ENCODE data around the gene DCBLD1. TPM values are rescaled to one million over a fixed set of nuclear protein-coding genes. Genes with fewer than 3 reads are reported as not detected.
A peak's percentile ranks its signal among the peaks of the same experiment; 100 is the strongest.
"Not testable (repeated sequence)": the region's sequence is repeated elsewhere in the genome, so short reads cannot be mapped to it uniquely, and the experiment has no call there.

Gene DCBLD1
- polyA plus RNA-seq (2013) = 29.5 and 31.4 TPM in 2 replicates

- Histone ChIP-seq H2BK5ac (ENCODE audit: low read depth, low read length, poor library complexity) (peak within 1 kb of the TSS; percentile 98), H3K23ac (ENCODE audit: low read length) (no peak within 1 kb of the TSS), H4K12ac (ENCODE audit: low read depth, low read length) (peak within 1 kb of the TSS; percentile 93), H3K4me1 (ENCODE audit: control insufficient read depth in 1 of 2, insufficient read depth in 2 of 2, low read length in 2 of 2) (peaks cover 3 to 14% of the 10 kb centered on the region in 2 experiments), H4K8ac (ENCODE audit: low read depth, low read length) (peak within 1 kb of the TSS; percentile 89), H3K18ac (ENCODE audit: low read length) (peak within 1 kb of the TSS; percentile 86), H2AK5ac (ENCODE audit: low read length) (peak within 1 kb of the TSS; percentile 80), H2BK12ac (ENCODE audit: low read length) (peak within 1 kb of the TSS; percentile 85), H4K91ac (ENCODE audit: low read depth, low read length) (peak within 1 kb of the TSS; percentile 98), H3K4me3 (ENCODE audit: low read depth, low read length) (peak within 1 kb of the TSS; percentile 71), H3K14ac (ENCODE audit: low read length) (peak within 1 kb of the TSS; percentile 91), H2BK120ac (ENCODE audit: insufficient read depth, low read length, poor library complexity) (peak within 1 kb of the TSS; percentile 94), H3K4ac (ENCODE audit: low read depth, low read length) (peak within 1 kb of the TSS; percentile 77), H3K79me1 (ENCODE audit: low read length) (peaks cover 24% of the 10 kb centered on the region), H3K36me3 (ENCODE audit: control insufficient read depth in 1 of 2, insufficient read depth in 2 of 2, low read length in 2 of 2) (peaks cover 4 to 9% of the 10 kb centered on the region in 2 experiments), H3K4me2 (ENCODE audit: low read length) (peak within 1 kb of the TSS; percentile 94), H3K9ac (ENCODE audit: low read length) (peak within 1 kb of the TSS; percentile 84), H3K79me2 (ENCODE audit: control insufficient read depth, insufficient read depth, low read length, poor library complexity) (peaks cover 4% of the 10 kb centered on the region), H3K27ac (ENCODE audit: low read depth, low read length) (peak within 1 kb of the TSS; percentile 90), H2AFZ (ENCODE audit: insufficient read depth, low read length, poor library complexity) (peak within 1 kb of the TSS; percentile 85), H3K27me3 (ENCODE audit: insufficient read depth, low read length) (no peaks in the 10 kb centered on the region), H3K9me3 (ENCODE audit: insufficient read depth, low read depth, low read length) (peaks cover 2% of the 10 kb centered on the region)
- peak; percentile 86 to 90 for DNase-seq
- WGBS (ENCODE audit: extremely low coverage, insufficient coverage, insufficient read length) = no CpG with 5 or more reads among the region's 96 CpGs
Measured at GRCh38 chr6:117482240-117483003, at the start of gene DCBLD1. TSS of gene DCBLD1 (plus strand) at chr6:117482674. CDS start at chr6:117482782, 108 bp downstream.

DNA sequence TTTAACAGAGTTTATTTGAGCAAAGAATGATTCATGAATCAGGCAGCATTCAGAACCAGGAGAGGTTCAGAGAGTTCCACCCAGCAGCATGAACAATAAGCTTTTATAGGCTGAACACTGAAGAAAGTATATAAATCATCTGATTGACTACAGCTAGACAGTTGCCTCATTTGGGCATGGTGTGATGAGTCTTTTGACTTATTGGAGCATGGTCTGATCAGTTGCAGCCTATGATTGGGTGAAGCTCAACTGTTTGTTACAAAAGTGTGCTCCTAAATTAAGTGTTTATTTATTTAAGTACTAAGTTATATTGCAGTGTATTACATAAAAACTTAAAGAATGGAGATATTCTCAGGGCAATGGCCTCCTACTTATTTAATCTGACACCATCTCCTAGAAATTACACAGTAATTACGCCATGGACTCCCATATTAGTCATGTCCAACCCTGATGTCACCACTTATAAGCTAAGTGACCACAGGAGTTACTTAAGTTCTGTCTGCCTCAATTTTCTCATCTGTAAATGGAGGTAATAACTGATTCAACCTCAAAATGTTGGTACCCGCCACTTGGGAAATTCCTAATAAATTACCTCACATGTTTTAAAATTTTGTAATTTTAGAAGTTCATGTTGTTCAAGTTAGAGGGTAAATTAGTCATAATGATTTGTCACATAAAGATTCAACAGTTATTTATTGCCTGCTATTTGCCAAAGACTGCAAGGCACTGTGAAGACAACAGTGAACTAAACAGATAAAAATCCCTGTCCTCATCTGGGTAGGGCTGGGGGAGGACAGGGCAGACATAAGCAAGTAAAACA, 41.6 kb upstream of the DCBLD1 start:
- Histone ChIP-seq H3K79me1 (ENCODE audit: low read length) (no peaks in the 10 kb centered on the region), H3K14ac (ENCODE audit: low read length) (no peak overlapping the region), H4K8ac (ENCODE audit: low read depth, low read length) (no peak overlapping the region), H2BK5ac (ENCODE audit: low read depth, low read length, poor library complexity) (no peak overlapping the region), H3K27ac (ENCODE audit: low read depth, low read length) (no peak overlapping the region), H3K9me3 (ENCODE audit: insufficient read depth, low read depth, low read length) (peaks cover 2% of the 10 kb centered on the region), H2BK120ac (ENCODE audit: insufficient read depth, low read length, poor library complexity) (no peak overlapping the region), H3K4ac (ENCODE audit: low read depth, low read length) (no peak overlapping the region), H3K9ac (ENCODE audit: low read length) (no peak overlapping the region), H2AFZ (ENCODE audit: insufficient read depth, low read length, poor library complexity) (no peak overlapping the region), H3K27me3 (ENCODE audit: insufficient read depth, low read length) (no peaks in the 10 kb centered on the region), H4K91ac (ENCODE audit: low read depth, low read length) (no peak overlapping the region), H4K12ac (ENCODE audit: low read depth, low read length) (no peak overlapping the region), H2BK12ac (ENCODE audit: low read length) (no peak overlapping the region), H3K79me2 (ENCODE audit: control insufficient read depth, insufficient read depth, low read length, poor library complexity) (no peaks in the 10 kb centered on the region), H2AK5ac (ENCODE audit: low read length) (no peak overlapping the region), H3K36me3 (ENCODE audit: control insufficient read depth in 1 of 2, insufficient read depth in 2 of 2, low read length in 2 of 2) (no peaks in the 10 kb centered on the region), H3K23ac (ENCODE audit: low read length) (no peak overlapping the region), H3K4me1 (ENCODE audit: control insufficient read depth in 1 of 2, insufficient read depth in 2 of 2, low read length in 2 of 2) (no peaks in the 10 kb centered on the region), H3K18ac (ENCODE audit: low read length) (no peak overlapping the region), H3K4me2 (ENCODE audit: low read length) (no peak overlapping the region), H3K4me3 (ENCODE audit: low read depth, low read length) (no peak overlapping the region)
- peak; percentile 61 to 92 for DNase-seq
- WGBS (ENCODE audit: extremely low coverage, insufficient coverage, insufficient read length) = no CpG with 5 or more reads among the region's 2 CpGs

- no peak overlapping the region for H4K91ac ChIP-seq (ENCODE audit: low read depth, low read length)
- no peaks in the 10 kb centered on the region for H3K36me3 ChIP-seq (ENCODE audit: control insufficient read depth in 1 of 2, insufficient read depth in 2 of 2, low read length in 2 of 2)
- H3K9ac ChIP-seq (ENCODE audit: low read length) = no peak overlapping the region
- H3K18ac ChIP-seq (ENCODE audit: low read length) = no peak overlapping the region
- no peak overlapping the region for H2BK5ac ChIP-seq (ENCODE audit: low read depth, low read length, poor library complexity)
- H3K27ac ChIP-seq (ENCODE audit: low read depth, low read length) = no peak overlapping the region
- peaks cover 2% of the 10 kb centered on the region for H3K9me3 ChIP-seq (ENCODE audit: insufficient read depth, low read depth, low read length)
- no peaks in the 10 kb centered on the region for H3K79me1 ChIP-seq (ENCODE audit: low read length)
- H3K23ac ChIP-seq (ENCODE audit: low read length) = no peak overlapping the region
- WGBS (ENCODE audit: extremely low coverage, insufficient coverage, insufficient read length) = no CpG with 5 or more reads among the region's 2 CpGs
- H3K4me3 ChIP-seq (ENCODE audit: low read depth, low read length) = no peak overlapping the region
- H3K14ac ChIP-seq (ENCODE audit: low read length) = no peak overlapping the region
- H2BK120ac ChIP-seq (ENCODE audit: insufficient read depth, low read length, poor library complexity) = no peak overlapping the region
- H2BK12ac ChIP-seq (ENCODE audit: low read length) = no peak overlapping the region
- DNase-seq = peak in 1 of 2 donors; percentile 40
- H3K4me2 ChIP-seq (ENCODE audit: low read length) = no peak overlapping the region
- H4K8ac ChIP-seq (ENCODE audit: low read depth, low read length) = no peak overlapping the region
- H4K12ac ChIP-seq (ENCODE audit: low read depth, low read length) = no peak overlapping the region
- H3K79me2 ChIP-seq (ENCODE audit: control insufficient read depth, insufficient read depth, low read length, poor library complexity) = no peaks in the 10 kb centered on the region
- H2AFZ ChIP-seq (ENCODE audit: insufficient read depth, low read length, poor library complexity) = no peak overlapping the region
- no peak overlapping the region for H3K4ac ChIP-seq (ENCODE audit: low read depth, low read length)
- no peak overlapping the region for H2AK5ac ChIP-seq (ENCODE audit: low read length)
- no peaks in the 10 kb centered on the region for H3K4me1 ChIP-seq (ENCODE audit: control insufficient read depth in 1 of 2, insufficient read depth in 2 of 2, low read length in 2 of 2)
- no peaks in the 10 kb centered on the region for H3K27me3 ChIP-seq (ENCODE audit: insufficient read depth, low read length)
Measured at GRCh38 chr6:117441824-117442264, 40.6 kb upstream of the DCBLD1 start.

- H3K9ac ChIP-seq (ENCODE audit: low read length); H3K4me2 ChIP-seq (ENCODE audit: low read length); H3K27me3 ChIP-seq (ENCODE audit: insufficient read depth, low read length); H3K23ac ChIP-seq (ENCODE audit: low read length); H2AK5ac ChIP-seq (ENCODE audit: low read length); H3K9me3 ChIP-seq (ENCODE audit: insufficient read depth, low read depth, low read length); H4K91ac ChIP-seq (ENCODE audit: low read depth, low read length); H3K18ac ChIP-seq (ENCODE audit: low read length); H3K4me3 ChIP-seq (ENCODE audit: low read depth, low read length); H2BK5ac ChIP-seq (ENCODE audit: low read depth, low read length, poor library complexity); H3K4me1 ChIP-seq (ENCODE audit: control insufficient read depth in 1 of 2, insufficient read depth in 2 of 2, low read length in 2 of 2); DNase-seq; H4K12ac ChIP-seq (ENCODE audit: low read depth, low read length); H3K27ac ChIP-seq (ENCODE audit: low read depth, low read length); H3K79me1 ChIP-seq (ENCODE audit: low read length); H2BK12ac ChIP-seq (ENCODE audit: low read length); H2AFZ ChIP-seq (ENCODE audit: insufficient read depth, low read length, poor library complexity); H2BK120ac ChIP-seq (ENCODE audit: insufficient read depth, low read length, poor library complexity); H3K36me3 ChIP-seq (ENCODE audit: control insufficient read depth in 1 of 2, insufficient read depth in 2 of 2, low read length in 2 of 2); H3K14ac ChIP-seq (ENCODE audit: low read length); H3K79me2 ChIP-seq (ENCODE audit: control insufficient read depth, insufficient read depth, low read length, poor library complexity); H3K4ac ChIP-seq (ENCODE audit: low read depth, low read length); H4K8ac ChIP-seq (ENCODE audit: low read depth, low read length): not testable (repeated sequence)
- WGBS (ENCODE audit: extremely low coverage, insufficient coverage, insufficient read length) = no CpG with 5 or more reads among the region's 8 CpGs
Measured at GRCh38 chr6:117442313-117442712, 40.2 kb upstream of the DCBLD1 start.
